H9 (cell line): ENCODE data around the gene SDR39U1. TPM values are rescaled to one million over a fixed set of nuclear protein-coding genes. Genes with fewer than 3 reads are reported as not detected.

ENCODE experiments used
- DNase-seq: peaks from one replicate; pipeline ENCODE4 v3.0.0-alpha.2; 2017
- H2AFZ ChIP-seq: one replicate; pipeline ENCODE4 v1.6.1; 2013; ENCODE audit warnings: mild to moderate bottlenecking, low read length, control low read depth, moderate library complexity
- H2AK5ac ChIP-seq: 2 replicates; pipeline ENCODE4 v1.6.1; 2013; ENCODE audit warnings: low read length, control low read depth, mixed read lengths; ENCODE audit not compliant: insufficient read length
- H2BK120ac ChIP-seq: one replicate; pipeline ENCODE4 v1.6.1; 2013; ENCODE audit warnings: low read depth, mild to moderate bottlenecking, low read length, control low read depth, inconsistent platforms; ENCODE audit not compliant: poor library complexity, severe bottlenecking
- H2BK12ac ChIP-seq: 2 replicates; pipeline ENCODE4 v1.6.1; 2013; ENCODE audit warnings: low read length, control low read depth, mixed read lengths, low read depth; ENCODE audit not compliant: insufficient read length
- H2BK15ac ChIP-seq: 2 replicates; pipeline ENCODE4 v1.6.1; 2013; ENCODE audit warnings: low read depth, low read length, control low read depth
- H2BK20ac ChIP-seq: one replicate; pipeline ENCODE4 v1.6.1; 2013; ENCODE audit warnings: low read depth, mild to moderate bottlenecking, low read length, control low read depth, inconsistent platforms; ENCODE audit not compliant: poor library complexity, severe bottlenecking
- H2BK5ac ChIP-seq: 2 replicates; pipeline ENCODE4 v1.6.1; 2013; ENCODE audit warnings: low read length, control low read depth, mixed read lengths; ENCODE audit not compliant: insufficient read length
- H3K14ac ChIP-seq: 2 replicates; pipeline ENCODE4 v1.6.1; 2013; ENCODE audit warnings: low read length, control low read depth; ENCODE audit not compliant: insufficient read depth
- H3K18ac ChIP-seq: 2 replicates; pipeline ENCODE4 v1.6.1; 2013; ENCODE audit warnings: low read depth, mild to moderate bottlenecking, mixed read lengths, low read length, control low read depth; ENCODE audit not compliant: insufficient read length
- H3K23ac ChIP-seq: 2 replicates; pipeline ENCODE4 v1.6.1; 2013; ENCODE audit warnings: low read length, control low read depth, mixed read lengths, low read depth; ENCODE audit not compliant: insufficient read length
- H3K23me2 ChIP-seq: 2 replicates; pipeline ENCODE4 v1.6.1; 2013; ENCODE audit warnings: low read depth, mild to moderate bottlenecking, mixed read lengths, low read length, control low read depth; ENCODE audit not compliant: insufficient read length, poor library complexity, severe bottlenecking
- H3K27ac ChIP-seq: 2 replicates; pipeline ENCODE4 v1.5.1; 2013; ENCODE audit warnings: low read length, control low read depth, mixed read lengths, low read depth; ENCODE audit not compliant: insufficient read length
- H3K27me3 ChIP-seq: 2 replicates; pipeline ENCODE4 v1.6.1; 2013; ENCODE audit warnings: low read length, control low read depth, inconsistent platforms; ENCODE audit not compliant: insufficient read depth
- H3K4ac ChIP-seq: 2 replicates; pipeline ENCODE4 v1.6.1; 2013; ENCODE audit warnings: low read depth, mild to moderate bottlenecking, control low read depth, inconsistent platforms, low read length, moderate library complexity
- H3K4me1 ChIP-seq: 2 replicates; pipeline ENCODE4 v1.6.1; 2013; ENCODE audit warnings: low read length, control low read depth, inconsistent platforms; ENCODE audit not compliant: insufficient read depth
- H3K4me2 ChIP-seq: 2 replicates; pipeline ENCODE4 v1.6.1; 2013; ENCODE audit warnings: low read length, control low read depth, mixed read lengths; ENCODE audit not compliant: insufficient read length, insufficient read depth
- H3K56ac ChIP-seq: 2 replicates; pipeline ENCODE4 v1.6.1; 2013; ENCODE audit warnings: low read depth, mild to moderate bottlenecking, mixed read lengths, low read length, control low read depth; ENCODE audit not compliant: insufficient read length
- H3K79me1 ChIP-seq: 2 replicates; pipeline ENCODE4 v1.6.1; 2013; ENCODE audit warnings: low read depth, mild to moderate bottlenecking, moderate library complexity, low read length, control low read depth, inconsistent platforms; ENCODE audit not compliant: insufficient read depth, poor library complexity, severe bottlenecking
- H3K79me2 ChIP-seq: 2 replicates; pipeline ENCODE4 v1.6.1; 2013; ENCODE audit warnings: low read length, control low read depth, inconsistent platforms; ENCODE audit not compliant: insufficient read depth
- H3K9ac ChIP-seq: 2 replicates; pipeline ENCODE4 v1.6.1; 2013; ENCODE audit warnings: low read length, control low read depth, mixed read lengths; ENCODE audit not compliant: insufficient read length; ENCODE audit errors: extremely low read depth
- H3K9me3 ChIP-seq: one replicate; pipeline ENCODE4 v1.6.1; 2013; ENCODE audit warnings: low read depth, low read length, inconsistent platforms; ENCODE audit not compliant: control insufficient read depth
- H3T11ph ChIP-seq: one replicate; pipeline ENCODE4 v1.6.1; 2013; ENCODE audit warnings: mild to moderate bottlenecking, low read length, control low read depth, inconsistent platforms
- H4K20me1 ChIP-seq: one replicate; pipeline ENCODE4 v1.6.1; 2013; ENCODE audit not compliant: control insufficient read depth, insufficient read length, insufficient read depth
- H4K5ac ChIP-seq: 2 replicates; pipeline ENCODE4 v1.6.1; 2013; ENCODE audit warnings: low read depth, mild to moderate bottlenecking, mixed read lengths, low read length, control low read depth; ENCODE audit not compliant: insufficient read length
- H4K8ac ChIP-seq: replicated peaks from 2 replicates; pipeline ENCODE4 v1.6.1; 2013; ENCODE audit warnings: low read length, control low read depth, mixed read lengths, low read depth; ENCODE audit not compliant: insufficient read length
- H4K91ac ChIP-seq: 2 replicates; pipeline ENCODE4 v1.6.1; 2013; ENCODE audit warnings: low read depth, mild to moderate bottlenecking, moderate library complexity, mixed read lengths, low read length, control low read depth; ENCODE audit not compliant: insufficient read length
- H3K27ac Mint-ChIP-seq, 3 experiments: 2 replicates in 2 of 3; 3 replicates in 1 of 3; pipeline ENCODE4 v1.8.0; 2020 to 2021; ENCODE audit warnings: mixed read lengths in 3 of 3, mild to moderate bottlenecking in 1 of 3, moderate library complexity in 1 of 3
- H3K27me3 Mint-ChIP-seq: 2 replicates; pipeline ENCODE4 v1.8.0; 2021; ENCODE audit warnings: low read depth, mild to moderate bottlenecking, moderate library complexity, mixed read lengths
- H3K36me3 Mint-ChIP-seq, 3 experiments: 2 replicates in 2 of 3; 3 replicates in 1 of 3; pipeline ENCODE4 v1.8.0; 2020 to 2021; ENCODE audit warnings: low read depth in 3 of 3, mixed read lengths in 3 of 3; ENCODE audit not compliant: insufficient read depth in 1 of 3
- H3K4me1 Mint-ChIP-seq, 2 experiments: 2 replicates each; pipeline ENCODE4 v1.8.0; 2020; ENCODE audit warnings: mixed read lengths in 2 of 2
- H3K4me3 Mint-ChIP-seq, 2 experiments: 2 replicates in 1 of 2; 3 replicates in 1 of 2; pipeline ENCODE4 v1.8.0; 2020 to 2021; ENCODE audit warnings: mild to moderate bottlenecking in 2 of 2, mixed read lengths in 2 of 2, moderate library complexity in 1 of 2
- H3K9me3 Mint-ChIP-seq, 2 experiments: 2 replicates in 1 of 2; 3 replicates in 1 of 2; pipeline ENCODE4 v1.8.0; 2020; ENCODE audit warnings: mild to moderate bottlenecking in 2 of 2, mixed read lengths in 2 of 2, moderate library complexity in 1 of 2
- CTCF ChIP-seq: fragments of 200-600 bp; sonication (generic); conservative IDR thresholded peaks from 3 replicates; pipeline ENCODE4 v1.8.0; 2021; ENCODE audit warnings: antibody characterized with exemption, mild to moderate bottlenecking
- WGBS: extraction: QIAGEN DNeasy Blood & Tissue Kit; methylation state at CpG from one replicate; pipeline ENCODE4 v1.1.7; 2013; ENCODE audit warnings: missing lambda C conversion rate, low lambda C conversion rate, mixed read lengths; ENCODE audit not compliant: insufficient read length; ENCODE audit errors: extremely low coverage; 5-methylcytosine and 5-hydroxymethylcytosine counted together
- total RNA-seq: library from RNA; stranded (reverse); gene quantifications from 2 replicates; pipeline ENCODE4 v1.2.1, GENCODE V29; 2021

SDR39U1 gene
- total RNA-seq, 1 experiment from 2014 or later = 56.2 TPM

GRCh38 chr14:24409192-24409591 lies 33.4 kb downstream of the SDR39U1 start:
- peak; percentile 6 for DNase-seq
- H3K18ac ChIP-seq = no peak overlapping the region
- no peak overlapping the region for H3K4me2 ChIP-seq
- no peak overlapping the region for H4K91ac ChIP-seq
- H2BK120ac ChIP-seq = no peak overlapping the region
- WGBS = no CpG with 5 or more reads among the region's 6 CpGs
- no peak overlapping the region for H3K27ac Mint-ChIP-seq
- no peak overlapping the region for H3K4me3 Mint-ChIP-seq
- H3K79me1 ChIP-seq = no peaks in the 10 kb centered on the region
- H4K8ac ChIP-seq = no peak overlapping the region
- H3K23me2 ChIP-seq = no peaks in the 10 kb centered on the region
- H2BK12ac ChIP-seq = no peak overlapping the region
- no peak overlapping the region for H4K5ac ChIP-seq
- H3K4ac ChIP-seq = no peak overlapping the region
- no peak overlapping the region for H3K14ac ChIP-seq
- peaks cover 9 to 11% of the 10 kb centered on the region in 2 experiments for H3K4me1 Mint-ChIP-seq
- H2AFZ ChIP-seq = no peak overlapping the region
- H2BK15ac ChIP-seq = no peak overlapping the region
- no peaks in the 10 kb centered on the region for H3K9me3 ChIP-seq
- H3K36me3 Mint-ChIP-seq = peaks cover 5 to 26% (median 18%) of the 10 kb centered on the region in 3 experiments; a peak in 6 of 7 replicates
- no peak overlapping the region for H2BK20ac ChIP-seq
- no peaks in the 10 kb centered on the region for H3K79me2 ChIP-seq
- H2BK5ac ChIP-seq = no peak overlapping the region
- H3K9ac ChIP-seq = no peak overlapping the region
- H3K4me1 ChIP-seq = no peaks in the 10 kb centered on the region
- H4K20me1 ChIP-seq = no peaks in the 10 kb centered on the region
- H3K27me3 ChIP-seq = no peaks in the 10 kb centered on the region
- H2AK5ac ChIP-seq = no peak overlapping the region
- no peak for TF ChIP-seq CTCF
- no peak overlapping the region for H3K27ac ChIP-seq
- H3K27me3 Mint-ChIP-seq = no peaks in the 10 kb centered on the region
- no peak overlapping the region for H3K56ac ChIP-seq
- H3T11ph ChIP-seq = no peak overlapping the region
- no peak overlapping the region for H3K23ac ChIP-seq
- H3K9me3 Mint-ChIP-seq = no peaks in the 10 kb centered on the region
